Measurements from ENCODE around the gene SLC47A2. TPM values are rescaled to one million over a fixed set of nuclear protein-coding genes. Genes with fewer than 3 reads are reported as not detected.
"Not testable (repeated sequence)": the region's sequence is repeated elsewhere in the genome, so short reads cannot be mapped to it uniquely, and the experiment has no call there.

The SLC47A2 gene
- total RNA-seq, 1 experiment from 2014 or later: not detected

- no peak for DNase-seq (ENCODE audit: low read depth)
Observed at GRCh38 chr17:19671433-19671832, 45.0 kb downstream of the SLC47A2 start.

DNA sequence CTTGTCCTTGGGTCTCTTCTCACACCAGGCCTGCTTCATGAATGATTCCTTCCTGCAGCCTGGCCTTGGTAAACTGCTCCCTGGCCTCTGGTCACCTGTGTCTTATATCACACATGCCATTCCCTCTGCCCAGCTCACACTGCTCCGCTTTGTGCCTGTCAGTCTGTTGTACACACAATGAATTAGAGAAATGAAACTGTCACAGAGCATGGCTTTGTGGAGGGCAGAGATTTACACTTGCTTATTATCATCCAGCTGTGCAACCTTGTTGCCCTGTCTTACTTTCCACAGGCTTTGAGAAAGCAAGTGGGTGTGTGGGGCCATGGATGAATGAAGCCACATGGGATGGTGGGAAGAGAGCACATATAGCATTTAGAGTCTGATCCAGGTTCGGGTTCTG is 45.5 kb downstream of the SLC47A2 start:
- no peak for DNase-seq (ENCODE audit: low read depth)

DNA sequence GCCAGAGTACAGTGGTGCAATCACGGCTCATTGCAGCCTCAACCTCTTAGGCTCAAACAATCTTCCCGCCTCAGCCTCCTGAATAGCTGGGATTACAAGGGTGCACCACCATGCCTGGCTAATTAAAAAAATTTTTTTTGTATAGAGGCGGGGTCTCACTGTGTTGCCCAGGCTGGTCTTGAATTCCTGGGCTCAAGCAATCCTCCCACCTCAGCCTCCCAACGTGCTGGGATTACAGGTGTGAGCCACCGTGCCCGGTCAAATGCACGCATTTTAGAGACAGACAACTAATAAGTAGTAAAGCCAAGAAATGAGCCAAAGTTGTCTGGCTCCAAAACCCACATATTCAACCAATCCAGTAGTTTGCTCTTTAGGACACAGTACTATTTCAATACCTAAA is 46.7 kb downstream of the SLC47A2 start:
- not testable (repeated sequence) for DNase-seq (ENCODE audit: low read depth)

DNA sequence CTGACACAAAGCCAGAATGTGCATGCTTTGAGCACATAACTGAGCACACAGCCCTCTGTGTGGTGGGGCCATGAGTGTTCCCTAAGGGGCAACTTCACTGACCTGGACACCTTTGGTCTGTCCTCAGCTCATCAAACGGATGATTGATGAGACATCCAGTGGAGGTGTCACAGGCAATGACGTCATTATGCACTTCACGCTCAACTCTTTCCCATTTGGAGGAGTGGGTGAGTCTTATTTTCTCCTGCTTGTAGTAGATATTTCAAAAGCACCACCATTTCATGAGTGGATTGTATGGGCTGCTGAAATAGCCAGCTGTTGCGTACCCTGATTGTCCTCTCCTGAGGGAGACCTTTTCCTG is 51.6 kb downstream of the SLC47A2 start:
- no peak for DNase-seq (ENCODE audit: low read depth)

- DNase-seq (ENCODE audit: low read depth): no peak
Observed at GRCh38 chr17:19664136-19664820, 52.1 kb downstream of the SLC47A2 start.

DNA sequence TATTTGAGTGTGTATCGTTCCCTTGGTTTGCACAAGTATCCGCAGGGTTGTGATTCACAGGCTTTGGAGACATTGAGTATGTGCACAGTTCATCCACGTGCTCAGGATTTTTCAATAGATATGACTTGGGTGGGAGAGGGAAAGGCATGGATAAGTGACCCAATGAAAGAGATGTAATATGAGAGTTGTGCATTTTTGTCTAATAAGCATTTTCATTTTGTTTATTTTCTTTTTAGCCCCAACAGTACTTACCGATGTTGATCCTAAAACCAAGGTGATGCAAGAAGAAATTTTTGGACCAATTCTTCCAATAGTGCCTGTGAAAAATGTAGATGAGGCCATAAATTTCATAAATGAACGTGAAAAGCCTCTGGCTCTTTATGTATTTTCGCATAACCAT is 53.3 kb downstream of the SLC47A2 start:
- no peak for DNase-seq (ENCODE audit: low read depth)

DNA sequence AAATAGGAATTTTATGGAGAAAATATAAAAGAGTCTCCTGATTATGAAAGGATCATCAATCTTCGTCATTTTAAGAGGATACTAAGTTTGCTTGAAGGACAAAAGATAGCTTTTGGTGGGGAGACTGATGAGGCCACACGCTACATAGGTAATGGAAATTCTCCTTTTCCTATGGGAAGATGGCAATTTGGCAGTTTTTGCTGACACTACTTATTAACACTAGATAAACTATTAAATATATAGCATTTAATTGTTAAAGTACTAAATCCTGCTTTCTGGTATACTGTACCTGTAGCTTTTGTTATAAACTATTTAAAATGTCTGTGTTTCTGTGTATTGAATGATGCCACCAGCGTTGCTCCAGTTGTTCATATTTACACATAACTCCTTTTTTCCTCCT is 55.3 kb downstream of the SLC47A2 start:
- DNase-seq (ENCODE audit: low read depth): no peak

GRCh38 chr17:19660219-19660870 is 56.0 kb downstream of the SLC47A2 start:
- no peak for DNase-seq (ENCODE audit: low read depth)

DNA sequence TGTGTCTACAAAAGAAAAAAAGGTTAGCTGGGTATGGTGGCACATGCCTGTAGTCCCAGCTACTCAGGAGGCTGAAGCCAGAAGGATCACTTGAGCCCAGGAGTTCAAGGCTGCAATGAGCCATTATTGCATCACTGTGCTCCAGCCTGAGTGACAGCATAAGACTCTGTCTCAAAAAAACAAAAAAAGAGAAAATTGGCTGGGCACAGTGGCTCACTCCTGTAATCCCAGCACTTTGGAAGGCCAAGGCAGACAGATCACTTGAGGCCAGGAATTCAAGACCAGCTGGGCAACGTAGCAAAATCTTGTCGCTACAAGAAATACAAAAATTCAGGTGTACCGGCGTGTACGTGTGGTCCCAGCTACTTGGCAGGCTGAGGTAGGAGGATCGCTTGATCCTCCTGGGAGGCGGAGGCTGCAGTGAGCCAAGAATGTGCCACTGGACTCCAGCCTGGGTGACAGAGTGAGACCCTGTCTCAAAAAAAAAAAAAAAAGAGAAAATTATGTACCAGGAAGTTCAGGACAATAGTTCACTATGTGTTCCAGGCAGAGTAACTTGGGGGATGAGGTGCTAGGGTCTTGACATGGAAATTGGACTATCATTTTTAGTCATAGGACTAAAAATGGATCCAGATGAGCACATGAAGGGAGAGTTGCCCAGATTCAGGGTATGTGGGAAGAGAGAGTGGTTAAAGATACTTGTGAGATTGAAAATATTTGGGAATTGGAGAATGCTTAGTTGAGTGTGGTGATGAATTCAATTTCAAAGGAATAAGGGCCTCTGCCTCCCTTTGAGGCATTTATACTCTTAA is 56.8 kb downstream of the SLC47A2 start:
- no peak for DNase-seq (ENCODE audit: low read depth)

DNA sequence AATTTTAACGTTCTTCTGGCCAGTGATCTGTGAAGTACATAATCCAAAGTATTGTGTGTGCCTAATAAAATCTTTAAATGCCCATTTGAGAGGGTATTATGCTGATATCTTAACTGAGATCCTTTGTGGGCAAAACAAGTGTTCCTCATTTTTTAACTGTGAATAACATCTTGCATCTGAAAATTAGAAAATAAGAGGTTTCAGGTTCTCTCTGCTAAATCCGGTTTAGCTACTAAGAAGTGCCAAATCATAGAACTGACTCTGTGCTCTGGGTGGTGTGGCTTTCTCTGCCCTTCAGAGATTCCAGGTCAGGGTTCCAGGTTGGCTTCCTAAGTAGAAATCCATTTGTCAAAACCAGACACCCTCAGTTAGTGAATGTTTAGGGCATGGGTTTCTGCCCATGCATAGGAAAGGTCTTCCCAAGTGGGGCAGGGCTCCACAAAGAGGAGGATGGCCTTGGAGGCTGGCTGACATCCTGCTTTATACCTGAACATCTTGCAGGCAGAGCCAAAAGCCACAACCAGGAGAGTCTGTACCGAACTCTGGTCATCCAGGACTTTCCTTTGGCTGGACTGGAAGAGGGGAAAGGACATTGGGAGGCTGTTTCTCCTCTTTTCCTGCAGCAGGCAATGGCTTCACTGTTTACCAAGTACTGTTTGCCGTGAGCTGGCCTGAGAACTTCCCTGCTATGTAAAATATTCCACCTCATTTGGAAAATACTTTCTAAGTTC is 59.4 kb downstream of the SLC47A2 start:
- no peak for DNase-seq (ENCODE audit: low read depth)

DNA sequence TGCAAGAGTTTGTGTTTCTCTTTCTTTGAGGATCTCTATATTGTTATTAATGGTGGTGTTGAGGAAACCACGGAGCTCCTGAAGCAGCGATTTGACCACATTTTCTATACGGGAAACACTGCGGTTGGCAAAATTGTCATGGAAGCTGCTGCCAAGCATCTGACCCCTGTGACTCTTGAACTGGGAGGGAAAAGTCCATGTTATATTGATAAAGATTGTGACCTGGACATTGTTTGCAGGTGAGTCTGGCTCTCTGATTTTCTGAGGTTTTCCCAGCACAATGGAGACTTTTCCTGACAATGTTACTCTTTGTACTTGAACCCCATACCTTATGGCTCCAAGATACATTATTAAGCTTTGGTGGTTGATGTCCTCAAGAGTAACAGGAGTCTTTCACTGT is 60.0 kb downstream of the SLC47A2 start:
- DNase-seq (ENCODE audit: low read depth): no peak

DNA sequence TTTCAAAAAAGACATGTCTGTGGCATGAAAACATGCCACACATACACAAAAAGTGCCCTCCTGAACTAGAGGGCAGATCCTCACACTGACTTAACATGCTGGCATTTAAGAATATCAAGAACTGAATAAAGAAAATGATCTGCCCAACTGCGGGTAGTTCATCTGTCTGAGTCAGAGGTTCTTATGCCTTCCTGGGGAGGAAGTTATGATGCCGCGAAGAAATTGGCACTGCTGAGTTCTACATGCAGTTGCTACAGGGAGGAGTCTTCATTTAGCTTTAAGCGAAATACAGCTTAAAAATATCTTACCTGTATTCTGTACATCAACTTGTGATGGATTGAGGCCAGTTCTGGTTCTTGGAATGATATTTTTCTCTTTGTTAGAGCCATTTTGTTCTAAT is 61.5 kb downstream of the SLC47A2 start:
- DNase-seq (ENCODE audit: low read depth): no peak

DNA sequence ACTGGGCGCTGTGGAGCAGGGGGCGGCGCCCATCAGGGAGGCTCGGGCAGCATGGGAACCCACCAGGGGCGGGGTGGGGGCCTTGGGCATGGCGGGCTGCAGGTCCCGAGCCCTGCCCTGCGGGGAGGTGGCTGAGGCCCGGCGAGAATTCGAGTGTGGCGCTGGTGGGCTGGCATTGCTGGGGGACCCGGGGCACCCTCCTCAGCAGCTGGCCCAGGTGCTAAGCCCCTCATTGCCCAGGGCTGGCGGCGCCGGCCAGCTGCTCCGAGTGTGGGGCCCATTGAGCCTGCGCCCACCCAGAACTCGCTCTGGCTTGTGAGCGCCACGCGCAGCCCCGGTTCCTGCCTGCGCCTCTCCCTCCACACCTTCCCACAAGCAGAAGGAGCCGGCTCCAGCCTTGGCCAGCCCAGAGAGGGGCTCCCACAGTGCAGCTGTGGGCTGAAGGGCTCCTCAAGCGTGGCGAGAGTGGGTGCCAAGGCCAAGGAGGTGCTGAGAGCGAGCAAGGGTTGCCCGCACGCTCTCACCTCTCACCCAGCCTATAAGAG is 62.0 kb downstream of the SLC47A2 start:
- DNase-seq (ENCODE audit: low read depth): no peak

GRCh38 chr17:19652595-19652994 is 63.8 kb downstream of the SLC47A2 start:
- DNase-seq (ENCODE audit: low read depth): no peak

DNA sequence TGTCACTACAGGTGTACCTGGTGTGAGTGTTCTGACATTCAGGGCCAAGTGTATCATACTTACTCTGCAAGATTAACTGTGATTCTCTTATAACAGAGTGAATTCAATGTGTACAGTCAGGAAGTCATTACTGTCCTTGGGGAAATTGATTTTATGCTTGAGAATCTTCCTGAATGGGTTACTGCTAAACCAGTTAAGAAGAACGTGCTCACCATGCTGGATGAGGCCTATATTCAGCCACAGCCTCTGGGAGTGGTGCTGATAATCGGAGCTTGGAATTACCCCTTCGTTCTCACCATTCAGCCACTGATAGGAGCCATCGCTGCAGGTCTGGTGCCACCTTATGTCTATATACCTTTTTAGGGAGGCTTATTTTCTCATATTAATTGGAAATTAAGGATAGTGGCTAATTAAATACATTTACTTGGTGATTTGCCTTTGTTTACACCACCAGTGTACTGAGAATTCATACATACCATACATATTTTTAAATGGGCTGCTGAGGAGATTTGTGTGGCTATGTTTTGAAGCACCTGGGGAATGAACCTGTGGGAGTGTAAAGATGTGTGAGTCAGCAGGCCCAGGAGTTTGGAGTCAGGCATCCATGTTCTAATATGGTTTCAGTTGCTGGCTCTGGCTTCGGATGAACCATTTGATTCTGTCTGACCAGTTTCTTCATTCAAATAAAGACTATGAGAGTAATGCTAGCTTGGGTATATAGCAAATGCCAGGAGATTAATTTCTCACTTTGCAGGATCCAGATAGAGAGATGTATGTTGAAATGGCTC is 64.7 kb downstream of the SLC47A2 start:
- DNase-seq (ENCODE audit: low read depth): no peak

DNA sequence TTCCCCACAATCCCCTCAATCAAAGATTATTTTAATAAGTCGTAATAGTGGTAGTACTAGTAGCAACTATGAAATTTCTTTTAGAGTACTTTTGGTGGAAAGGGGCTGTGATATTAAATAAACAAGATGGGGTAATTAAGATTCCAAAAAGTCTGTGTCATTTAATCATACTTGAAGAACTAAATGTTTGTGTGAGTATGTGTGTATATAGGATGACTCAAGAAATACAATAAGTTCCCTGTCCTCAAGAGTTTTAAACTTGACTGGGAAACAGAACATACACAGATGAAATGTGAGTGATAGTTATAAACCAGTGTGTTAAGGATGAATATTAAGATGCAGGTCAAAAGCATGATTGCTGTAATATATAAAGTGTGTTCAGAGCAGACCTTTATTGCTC is 65.6 kb downstream of the SLC47A2 start:
- peak; percentile 38 for DNase-seq (ENCODE audit: low read depth)

- no peak for DNase-seq (ENCODE audit: low read depth)
Observed at GRCh38 chr17:19649274-19649541, 67.2 kb downstream of the SLC47A2 start.

- peak; percentile 93 for DNase-seq (ENCODE audit: low read depth)
Observed at GRCh38 chr17:19648475-19649273, 67.7 kb downstream of the SLC47A2 start, which contains the start of gene ALDH3A2. Gene ALDH3A2 (plus strand): TSS chr17:19648751. CDS start chr17:19648972, 221 bp downstream.

- peak; percentile 78 for DNase-seq (ENCODE audit: low read depth)
Observed at GRCh38 chr17:19647697-19648474, 68.5 kb downstream of the SLC47A2 start.
